OCI-LY7 (cell line): Measurements from ENCODE around the gene BCL11A. TPM values are rescaled to one million over a fixed set of nuclear protein-coding genes. Genes with fewer than 3 reads are reported as not detected.
A peak's percentile ranks its signal among the peaks of the same experiment; 100 is the strongest.

Experiments
- BruUV-seq: library from RNA; stranded (reverse); fragments of 400-500 nt; replicated peaks from 2 replicates; lab custom pipeline; 2021; lab: Mats Ljungman, UMichigan
- CTCF ChIA-PET: fragments of 300-600 bp; sonication (Branson Sonifier 250); formaldehyde crosslinking; loops from one replicate; lab custom pipeline; 2022; ENCODE audit warnings: antibody characterized with exemption; ENCODE audit not compliant: unreplicated experiment; lab: Charles Lee
- POLR2A ChIA-PET: fragments of 300-600 bp; sonication (Branson Sonifier 250); formaldehyde crosslinking; loops from one replicate; lab custom pipeline; 2022; ENCODE audit warnings: antibody characterized with exemption; lab: Charles Lee
- DNase-seq: peaks from one replicate; pipeline ENCODE4 v3.0.0-alpha.2; 2015; ENCODE audit warnings: low spot score
- H2AFZ ChIP-seq: fragments of 200-600 bp; sonication (generic), shearing (Covaris generic); 2 replicates; pipeline ENCODE4 v1.6.1; 2014; ENCODE audit warnings: mild to moderate bottlenecking, antibody characterized with exemption, low read length, moderate library complexity
- H3K27ac ChIP-seq: fragments of 200-600 bp; sonication (generic); 2 replicates; pipeline ENCODE4 v1.5.1; 2014; ENCODE audit warnings: mixed run types, low read depth, mild to moderate bottlenecking, moderate library complexity, low read length, inconsistent platforms; ENCODE audit not compliant: poor library complexity, severe bottlenecking
- H3K36me3 ChIP-seq: fragments of 200-600 bp; sonication (generic); 2 replicates; pipeline ENCODE4 v1.6.1; 2014; ENCODE audit warnings: mild to moderate bottlenecking, antibody characterized with exemption, low read length, moderate library complexity, mixed read lengths; ENCODE audit not compliant: insufficient read depth
- H3K4me1 ChIP-seq: fragments of 200-600 bp; sonication (generic); 2 replicates; pipeline ENCODE4 v1.5.1; 2014; ENCODE audit warnings: mild to moderate bottlenecking, low read length; ENCODE audit not compliant: insufficient read depth, poor library complexity, severe bottlenecking
- H3K4me2 ChIP-seq: fragments of 200-600 bp; sonication (generic); 2 replicates; pipeline ENCODE4 v1.6.1; 2014; ENCODE audit warnings: mild to moderate bottlenecking, low read length
- H3K4me3 ChIP-seq: fragments of 200-600 bp; sonication (generic); 2 replicates; pipeline ENCODE4 v1.5.1; 2014; ENCODE audit warnings: mild to moderate bottlenecking, low read depth, low read length; ENCODE audit not compliant: poor library complexity, severe bottlenecking
- H3K79me2 ChIP-seq: fragments of 200-600 bp; sonication (generic); 2 replicates; pipeline ENCODE4 v1.6.1; 2016; ENCODE audit warnings: low read depth, mild to moderate bottlenecking, low read length, moderate library complexity, mixed read lengths; ENCODE audit not compliant: insufficient read depth
- H3K9me2 ChIP-seq: fragments of 200-600 bp; sonication (generic); 2 replicates; pipeline ENCODE4 v1.6.1; 2016; ENCODE audit warnings: mild to moderate bottlenecking, low read length, mixed read lengths; ENCODE audit not compliant: insufficient read depth
- H3K9me3 ChIP-seq: fragments of 200-600 bp; sonication (generic); 2 replicates; pipeline ENCODE4 v1.6.1; 2014; ENCODE audit warnings: mild to moderate bottlenecking, mixed run types, low read length, mixed read lengths
- H4K20me1 ChIP-seq: fragments of 200-600 bp; sonication (generic); 2 replicates; pipeline ENCODE4 v1.6.1; 2014; ENCODE audit warnings: mild to moderate bottlenecking, antibody characterized with exemption, low read length, moderate library complexity, mixed read lengths; ENCODE audit not compliant: insufficient read depth
- CTCF ChIP-seq: fragments of 200-600 bp; sonication (generic); conservative IDR thresholded peaks from 2 replicates; pipeline ENCODE4 v1.5.1; 2014; ENCODE audit warnings: mild to moderate bottlenecking, antibody characterized with exemption, low read length, moderate library complexity, mixed read lengths
- EZH2phosphoT487 ChIP-seq: fragments of 200-600 bp; sonication (generic); IDR thresholded peaks from 2 replicates; pipeline ENCODE4 v1.6.1; 2018; ENCODE audit warnings: low read depth, borderline replicate concordance, mild to moderate bottlenecking, mixed run types, antibody characterized with exemption, low read length, moderate library complexity, mixed read lengths
- intact Hi-C: fragments of 100-400 bp; cut with micrococcal nuclease; formaldehyde crosslinking; loops from one replicate; pipeline ENCODE4 v1.10.0; 2022; ENCODE audit not compliant: unreplicated experiment
- total RNA-seq, 2 experiments: library from RNA; depleted of rRNA in 1 of 2; stranded (reverse); fragments of >200 nt in 1 of 2; shearing (Covaris generic) in 1 of 2; gene quantifications; 2 replicates each; pipeline ENCODE4 v1.2.3, GENCODE V29; 2014 to 2022

BCL11A gene
- total RNA-seq, 2 experiments from 2014 or later: 64.3 to 167 TPM

GRCh38 chr2:60565472-60565871, 12.0 kb upstream of the BCL11A start:
- Histone ChIP-seq H3K9me3 (no peaks in the 10 kb centered on the region), H3K79me2 (no peaks in the 10 kb centered on the region), H4K20me1 (no peaks in the 10 kb centered on the region), H3K36me3 (no peaks in the 10 kb centered on the region), H3K4me3 (no peak overlapping the region), H2AFZ (no peak overlapping the region), H3K4me2 (peak overlapping the region; percentile 18; the same call in 1 of the 2 replicates), H3K9me2 (no peaks in the 10 kb centered on the region), H3K4me1 (peaks cover 22% of the 10 kb centered on the region), H3K27ac (no peak overlapping the region)
- ChIA-PET POLR2A (no interaction called here), CTCF (no interaction called here)
- TF ChIP-seq CTCF: peak; percentile 86
- no peak for TF ChIP-seq EZH2phosphoT487
- DNase-seq: peak; percentile 77
- intact Hi-C loops: loop anchor here (5.0 to 10.0 kb wide), 3 partner anchors 771 to 1538 kb away; no protein-coding TSS in a partner anchor
- no TSS peak for BruUV-seq

GRCh38 chr2:60560734-60561644, 7.5 kb upstream of the BCL11A start:
- intact Hi-C loops: loop anchor here (10.0 kb wide), 1 partner anchor 766 kb away; no protein-coding TSS in a partner anchor
- no peak overlapping the region for H2AFZ ChIP-seq
- no peak overlapping the region for H3K4me2 ChIP-seq
- peaks cover 18% of the 10 kb centered on the region; the same call in 1 of the 2 replicates for H3K79me2 ChIP-seq
- no peak for TF ChIP-seq EZH2phosphoT487
- peak; percentile 89 for TF ChIP-seq CTCF
- H3K4me3 ChIP-seq: no peak overlapping the region
- H4K20me1 ChIP-seq: no peaks in the 10 kb centered on the region
- ChIA-PET CTCF (interaction anchor here (0.6 to 1.7 kb wide), 2 partner anchors 21 to 612 kb away, joined by 3 to 6 read pairs; no protein-coding TSS in a partner anchor), POLR2A (interaction anchor here (0.6 to 0.9 kb wide), 4 partner anchors 13 to 254 kb away, joined by 3 read pairs; no protein-coding TSS in a partner anchor)
- no peaks in the 10 kb centered on the region for H3K9me2 ChIP-seq
- no peaks in the 10 kb centered on the region for H3K36me3 ChIP-seq
- no TSS peak for BruUV-seq
- H3K4me1 ChIP-seq: peaks cover 29% of the 10 kb centered on the region
- no peak overlapping the region for H3K27ac ChIP-seq
- DNase-seq: peak; percentile 68
- no peaks in the 10 kb centered on the region for H3K9me3 ChIP-seq
